HG02884 (cell line): ENCODE data around the gene ST3GAL4.
"Not testable (repeated sequence)": the region's sequence is repeated elsewhere in the genome, so short reads cannot be mapped to it uniquely, and the experiment has no call there.

Experiments
- ATAC-seq: cut with Tn5 transposase; IDR thresholded peaks from one replicate; pipeline ENCODE4 v1.9.1; 2021; ENCODE audit warnings: mild to moderate bottlenecking, moderate library complexity; ENCODE audit not compliant: unreplicated experiment

Gene ST3GAL4

DNA sequence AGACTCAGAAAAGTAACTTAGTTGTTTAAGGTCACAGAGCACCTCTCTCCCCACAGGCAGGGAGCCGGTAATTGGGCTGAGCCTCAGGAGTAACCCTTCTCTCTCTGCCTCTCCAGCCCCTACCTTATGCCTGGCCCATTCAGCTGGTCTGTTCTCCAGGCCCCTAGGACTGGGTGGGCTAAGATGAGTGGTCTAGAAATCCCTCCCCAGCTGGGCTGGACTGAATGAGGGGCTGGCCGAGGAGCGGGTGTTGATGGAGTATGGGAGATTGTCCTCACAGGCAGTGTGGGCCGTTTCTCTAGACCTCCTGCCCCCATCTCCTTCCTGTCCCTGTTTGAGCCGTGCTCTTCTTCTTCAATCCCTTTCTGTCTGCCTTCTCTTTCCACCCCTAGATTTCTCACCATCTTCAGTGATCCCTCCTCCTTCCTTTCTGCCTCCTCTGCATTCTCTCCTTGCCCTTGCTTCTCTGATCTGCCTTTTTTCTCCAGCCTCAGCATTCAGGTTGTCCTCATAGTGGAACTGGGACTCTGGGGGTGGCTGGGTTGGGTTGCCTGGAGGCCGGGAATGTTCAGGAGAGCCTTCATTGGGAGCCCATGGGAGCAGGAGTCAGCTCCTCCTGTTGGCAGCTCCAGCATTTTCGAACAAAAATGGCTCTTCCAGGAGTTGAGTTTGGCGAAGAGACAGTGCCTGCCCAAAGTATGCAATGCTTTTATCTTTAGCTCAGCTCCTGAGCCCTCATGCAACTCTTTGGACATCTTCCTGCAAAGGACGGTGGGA, 7.6 kb downstream of the ST3GAL4 start:
- ATAC-seq: no peak

GRCh38 chr11:126363706-126364248, 8.3 kb downstream of the ST3GAL4 start:
- no peak for ATAC-seq

GRCh38 chr11:126364735-126365134, 9.2 kb downstream of the ST3GAL4 start:
- not testable (repeated sequence) for ATAC-seq

DNA sequence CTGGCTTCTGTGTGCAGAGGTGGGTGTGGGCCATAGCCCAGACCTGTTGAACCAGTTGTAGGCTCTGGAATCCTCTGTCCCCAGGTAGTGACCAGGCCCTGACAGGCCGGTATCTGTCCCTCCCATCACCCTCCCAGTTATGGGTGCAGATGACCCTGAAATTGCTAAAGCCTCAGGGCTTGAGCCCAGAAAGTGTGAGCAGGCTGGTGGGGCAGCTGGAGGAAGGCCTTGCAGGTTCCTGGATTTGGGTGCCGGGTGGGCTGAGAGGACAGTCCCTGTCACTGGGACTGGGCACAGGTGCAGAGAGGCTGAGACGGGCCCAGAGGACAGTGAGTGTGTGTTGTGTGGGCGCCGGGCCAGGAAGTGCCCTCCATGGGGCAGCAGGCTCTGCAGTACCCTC, 10.0 kb downstream of the ST3GAL4 start:
- ATAC-seq: not testable (repeated sequence)

GRCh38 chr11:126366064-126366822, 10.8 kb downstream of the ST3GAL4 start:
- no peak for ATAC-seq

- not testable (repeated sequence) for ATAC-seq
Observed at GRCh38 chr11:126366823-126367654, 11.6 kb downstream of the ST3GAL4 start.

DNA sequence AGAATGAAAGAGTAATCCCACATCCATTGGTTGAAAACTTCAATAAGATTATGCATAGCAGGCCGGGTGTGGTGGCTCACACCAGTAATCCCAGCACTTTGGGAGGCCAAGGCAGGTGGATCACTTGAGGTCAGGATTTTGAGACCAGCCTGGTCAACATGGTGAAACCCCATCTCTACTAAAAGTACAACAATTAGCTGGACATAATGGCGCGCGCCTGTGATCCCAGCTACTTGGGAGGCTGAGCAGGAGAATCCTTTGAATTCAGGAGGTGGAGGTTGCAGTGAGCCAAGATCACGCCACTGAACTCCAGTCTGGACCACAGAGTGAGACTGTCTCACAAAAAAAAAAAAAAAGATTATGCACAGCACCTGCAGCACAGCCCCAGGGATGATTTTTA, 12.3 kb downstream of the ST3GAL4 start:
- ATAC-seq: not testable (repeated sequence)

DNA sequence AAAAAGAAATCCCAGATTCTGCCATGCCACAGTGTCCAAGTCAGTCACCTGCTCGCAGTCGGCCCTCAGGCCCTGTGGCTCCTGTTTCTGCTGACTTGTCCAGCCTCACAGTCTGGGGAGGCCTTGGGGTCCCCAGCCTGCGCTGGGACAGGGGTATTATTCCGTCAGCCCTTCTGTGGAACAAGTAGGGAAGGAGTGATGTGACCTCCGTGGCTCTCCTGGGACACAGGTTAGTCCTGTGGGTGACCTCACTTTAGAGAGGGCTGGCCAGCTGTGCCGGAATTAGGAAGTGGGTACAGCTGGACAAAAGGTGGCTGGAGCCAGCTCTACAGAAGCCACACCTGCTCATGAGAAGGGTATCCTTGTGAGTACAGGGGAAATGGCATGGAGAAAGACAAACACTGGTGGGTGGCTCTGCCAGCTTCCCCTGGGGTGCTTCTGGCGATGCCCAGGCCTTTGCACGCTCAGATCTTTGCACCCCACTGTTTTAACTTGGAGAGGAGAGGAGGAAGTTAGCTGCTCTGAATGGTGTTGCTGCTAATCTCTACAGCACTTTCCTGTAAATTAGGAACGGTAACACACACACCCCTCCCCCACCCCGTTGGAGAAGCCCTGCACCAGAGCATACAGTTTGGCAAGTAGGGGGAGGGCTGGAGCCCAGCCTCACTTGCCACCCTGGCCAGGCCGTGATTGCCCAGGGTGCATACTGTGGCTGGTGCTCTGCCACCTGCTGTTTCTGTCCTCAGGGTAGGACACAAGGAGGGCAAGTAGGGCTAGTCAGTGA, 13.0 kb downstream of the ST3GAL4 start:
- ATAC-seq: not testable (repeated sequence)

DNA sequence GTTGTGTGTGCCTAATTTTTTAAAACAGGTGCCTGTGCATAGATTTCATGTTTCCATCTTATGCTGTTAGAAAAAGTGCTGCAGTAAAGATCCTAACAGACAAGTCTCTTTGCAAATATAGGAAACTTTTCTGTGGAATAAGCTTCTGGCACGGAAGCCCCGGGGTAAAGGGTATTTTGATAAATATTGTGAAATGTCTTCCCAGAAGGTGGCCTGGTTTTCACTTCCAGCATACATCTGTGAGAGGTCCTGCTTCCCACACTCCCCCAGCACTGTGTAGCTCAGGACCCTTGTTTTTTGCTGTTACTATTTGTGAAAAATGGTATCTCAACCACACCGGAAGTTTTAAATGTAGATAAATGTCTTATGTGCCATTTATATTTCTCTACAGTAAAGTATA, 14.5 kb downstream of the ST3GAL4 start:
- ATAC-seq: no peak

DNA sequence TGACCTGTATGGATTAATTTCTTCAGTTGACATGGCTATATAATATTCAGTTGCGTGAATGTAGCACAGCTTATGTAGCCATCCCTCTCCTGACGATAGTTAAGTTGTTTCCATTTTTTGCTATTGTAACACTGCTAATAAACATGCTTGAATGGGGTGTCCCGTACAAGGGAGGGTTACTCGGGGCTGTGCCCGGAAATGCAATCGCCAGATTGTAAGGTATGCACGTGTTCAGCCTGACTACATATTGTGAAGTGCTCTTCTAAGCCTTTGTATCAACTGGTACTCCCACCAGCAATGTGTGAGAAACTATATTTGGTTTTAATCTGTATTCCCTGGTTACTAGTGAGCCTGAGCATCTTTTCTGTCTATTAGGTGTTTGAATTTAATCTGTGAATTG, 16.1 kb downstream of the ST3GAL4 start:
- ATAC-seq: no peak

- ATAC-seq: not testable (repeated sequence)
Observed at GRCh38 chr11:126373389-126374066, 18.0 kb downstream of the ST3GAL4 start.

- ATAC-seq: not testable (repeated sequence)
Observed at GRCh38 chr11:126374562-126375300, 19.2 kb downstream of the ST3GAL4 start.

DNA sequence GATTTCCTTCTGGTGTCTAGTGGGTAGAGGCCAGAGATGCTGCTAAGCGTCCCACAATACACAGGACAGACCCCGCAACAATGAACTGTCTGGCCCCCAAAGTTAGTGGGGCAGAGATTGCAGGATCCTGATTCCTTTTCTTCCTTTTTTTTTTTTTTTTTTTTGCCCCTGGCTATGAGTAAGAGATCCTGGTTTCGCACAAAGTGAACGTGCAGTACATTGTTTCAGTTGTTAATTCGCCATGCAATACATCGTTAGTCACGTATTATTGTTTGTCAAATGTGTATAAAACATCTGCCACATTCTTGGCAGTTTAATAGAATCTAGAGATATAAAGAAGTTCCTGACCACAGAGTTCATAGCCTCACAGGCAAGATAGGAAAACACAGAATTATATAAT, 20.2 kb downstream of the ST3GAL4 start:
- ATAC-seq: no peak

DNA sequence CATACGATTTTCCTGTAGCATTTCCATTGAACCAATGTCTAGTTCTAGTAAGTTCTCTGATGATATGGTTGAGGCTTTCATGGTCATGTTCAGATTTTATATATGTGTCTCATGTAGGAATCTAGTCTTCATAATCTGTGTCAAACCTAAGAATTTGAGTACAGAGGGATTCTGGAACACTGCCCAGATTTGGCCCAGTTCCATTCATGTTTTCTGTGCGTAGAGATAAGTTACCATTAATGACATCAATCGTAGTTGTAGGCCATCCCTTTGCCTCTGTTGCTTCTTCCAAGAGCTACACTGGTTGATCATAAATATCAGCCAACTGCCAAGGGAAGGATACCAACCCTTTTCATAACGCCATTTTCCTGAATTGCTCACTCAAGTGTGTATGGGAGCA, 23.3 kb downstream of the ST3GAL4 start:
- no peak for ATAC-seq

- no peak for ATAC-seq
Observed at GRCh38 chr11:126380909-126381308, 25.4 kb downstream of the ST3GAL4 start.

DNA sequence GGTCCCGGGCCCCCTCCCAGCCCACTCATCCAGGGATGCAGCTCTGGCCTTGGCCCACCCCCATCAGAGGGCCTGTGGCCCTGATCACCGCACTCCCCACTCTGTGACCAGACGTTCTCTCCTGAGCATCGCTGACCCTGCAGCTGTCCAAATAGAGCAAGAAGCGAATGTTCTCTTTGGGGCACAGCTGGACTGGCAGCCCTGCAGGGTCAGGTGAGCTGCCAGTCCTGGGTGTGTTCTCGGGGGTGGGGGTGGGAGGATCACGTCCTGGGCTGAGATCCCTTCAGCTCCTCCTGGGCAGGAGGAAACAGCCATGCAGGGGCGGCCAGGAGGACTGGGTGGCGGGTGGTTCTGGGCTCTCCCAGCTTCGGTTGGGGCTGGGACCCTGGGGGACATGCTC, 26.5 kb downstream of the ST3GAL4 start:
- ATAC-seq: not testable (repeated sequence)

DNA sequence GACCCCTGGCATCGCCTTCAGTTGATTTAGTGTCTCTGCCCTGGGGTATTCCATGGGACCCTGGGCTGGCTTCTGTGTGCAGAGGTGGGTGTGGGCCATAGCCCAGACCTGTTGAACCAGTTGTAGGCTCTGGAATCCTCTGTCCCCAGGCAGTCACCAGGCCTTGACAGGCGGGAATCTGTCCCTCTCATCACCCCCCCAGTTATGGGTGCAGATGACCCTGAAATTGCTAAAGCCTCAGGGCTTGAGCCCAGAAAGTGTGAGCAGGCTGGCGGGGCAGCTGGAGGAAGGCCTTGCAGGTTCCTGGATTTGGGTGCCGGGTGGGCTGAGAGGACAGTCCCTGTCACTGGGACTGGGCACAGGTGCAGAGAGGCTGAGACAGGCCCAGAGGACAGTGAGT, 27.2 kb downstream of the ST3GAL4 start:
- not testable (repeated sequence) for ATAC-seq

GRCh38 chr11:126383339-126384335, 28.2 kb downstream of the ST3GAL4 start:
- ATAC-seq: no peak
